HCEC 1CT (cell line): ENCODE data around the gene KIF21B.

Experiments
- DNase-seq: peaks from one replicate; pipeline ENCODE4 v3.0.0-alpha.2; 2017

The KIF21B gene

DNA sequence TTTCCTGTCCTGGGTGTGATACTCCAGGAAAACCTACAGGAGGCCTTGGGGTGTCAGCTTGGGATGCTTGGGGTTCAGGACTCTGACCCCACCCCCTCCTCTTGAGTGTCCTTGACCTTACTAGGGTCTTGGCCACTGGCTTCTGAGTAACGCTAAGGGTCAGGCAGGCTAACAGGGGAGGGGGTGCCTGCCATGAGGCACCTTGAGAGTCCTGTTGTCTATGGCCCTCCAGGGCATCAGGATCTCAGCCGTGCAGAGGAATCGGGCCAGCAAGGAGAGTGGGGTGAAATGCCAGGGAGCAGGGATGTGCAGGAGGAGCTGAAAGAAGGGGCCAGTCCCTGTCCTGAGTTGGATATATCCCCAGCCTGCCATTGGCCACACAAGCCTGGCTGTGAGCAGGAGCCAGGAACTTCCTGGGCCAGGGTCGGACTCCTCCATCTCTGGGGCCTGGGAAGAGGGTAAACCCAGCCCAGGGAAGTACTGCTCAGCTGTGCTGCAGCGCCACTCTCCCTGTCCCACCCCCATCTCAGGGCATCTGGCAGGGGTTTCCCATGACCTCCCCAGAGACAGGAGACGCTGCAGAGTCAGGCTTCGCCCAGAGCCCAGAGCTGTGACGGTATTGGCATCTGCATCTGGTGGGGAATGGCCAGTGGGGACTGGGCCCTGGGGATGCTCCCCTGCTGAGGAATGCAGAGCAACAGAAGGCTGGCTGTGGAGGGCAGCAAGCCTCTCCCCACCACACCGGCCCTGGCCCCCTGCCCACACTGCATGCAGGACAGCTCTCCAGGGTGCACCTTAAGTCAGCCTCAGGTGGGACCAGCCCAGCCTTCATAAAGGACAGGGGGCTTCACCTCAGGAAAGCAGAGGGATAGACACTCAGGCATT, 6.3 kb downstream of the KIF21B start:
- no peak for DNase-seq

DNA sequence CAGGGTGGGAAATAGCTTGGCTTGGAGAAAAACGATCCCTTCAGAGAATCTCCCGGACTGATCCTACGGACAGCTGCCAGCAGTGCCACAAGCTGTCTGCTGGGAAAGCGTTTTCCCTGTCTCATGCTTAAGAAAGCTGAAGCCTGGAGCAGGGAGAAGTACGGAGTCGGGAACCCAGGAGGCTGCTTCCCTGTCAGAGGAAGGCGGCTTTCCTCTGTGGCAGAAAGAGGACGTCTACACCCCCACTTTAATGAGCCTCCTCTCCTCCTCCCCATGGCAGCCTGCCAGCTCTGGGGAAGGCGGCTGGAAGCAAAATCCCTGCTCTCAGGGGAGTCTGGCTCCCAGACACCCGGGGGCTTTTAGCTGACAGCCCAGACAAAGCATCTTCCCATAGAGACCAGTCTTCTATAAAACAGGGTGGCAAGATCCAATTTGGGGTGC, 7.3 kb downstream of the KIF21B start:
- DNase-seq: no peak

DNA sequence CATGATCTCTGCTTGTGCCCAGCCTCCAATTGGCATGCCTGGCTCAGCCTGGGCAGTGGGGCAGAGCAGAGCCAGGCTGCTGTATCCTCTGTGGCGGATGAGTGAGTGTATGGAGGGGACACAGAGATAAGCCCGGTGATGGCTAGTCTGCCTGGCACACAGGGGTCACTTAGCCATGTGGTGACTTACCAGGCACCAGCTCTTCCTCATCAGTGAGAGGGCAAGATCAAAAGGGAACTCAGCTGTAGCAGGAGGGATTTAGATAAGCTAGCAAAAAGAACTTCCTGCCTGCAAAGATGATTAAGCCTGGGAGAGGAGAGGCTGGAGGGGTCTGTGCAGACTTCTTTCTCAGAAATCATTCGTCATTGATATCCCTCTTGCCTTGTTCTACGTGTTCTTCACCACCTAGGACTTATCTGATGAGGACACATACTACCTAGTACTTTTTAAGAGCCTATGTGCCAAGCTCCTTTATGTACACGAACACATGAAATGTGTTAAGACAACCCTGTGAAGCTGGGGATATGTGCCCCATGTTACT, 7.9 kb downstream of the KIF21B start:
- no peak for DNase-seq

DNA sequence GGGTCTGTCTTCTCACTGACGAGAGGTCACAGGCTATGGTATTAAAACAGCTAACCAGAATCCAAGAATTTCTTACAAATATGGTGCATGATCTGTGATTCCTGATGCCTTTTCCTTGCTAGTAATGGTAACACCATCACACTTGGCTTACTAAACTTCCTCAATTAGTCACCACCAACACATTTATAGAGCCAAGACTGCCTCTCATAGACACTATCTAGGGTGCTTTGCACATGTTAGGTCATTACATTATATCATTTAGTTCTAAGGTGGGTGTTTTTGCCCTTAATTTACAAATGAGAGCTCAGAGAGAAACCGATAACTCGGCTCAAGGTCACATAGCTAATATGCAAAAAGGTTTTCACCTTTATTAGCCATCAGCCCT, 8.7 kb downstream of the KIF21B start:
- no peak for DNase-seq

DNA sequence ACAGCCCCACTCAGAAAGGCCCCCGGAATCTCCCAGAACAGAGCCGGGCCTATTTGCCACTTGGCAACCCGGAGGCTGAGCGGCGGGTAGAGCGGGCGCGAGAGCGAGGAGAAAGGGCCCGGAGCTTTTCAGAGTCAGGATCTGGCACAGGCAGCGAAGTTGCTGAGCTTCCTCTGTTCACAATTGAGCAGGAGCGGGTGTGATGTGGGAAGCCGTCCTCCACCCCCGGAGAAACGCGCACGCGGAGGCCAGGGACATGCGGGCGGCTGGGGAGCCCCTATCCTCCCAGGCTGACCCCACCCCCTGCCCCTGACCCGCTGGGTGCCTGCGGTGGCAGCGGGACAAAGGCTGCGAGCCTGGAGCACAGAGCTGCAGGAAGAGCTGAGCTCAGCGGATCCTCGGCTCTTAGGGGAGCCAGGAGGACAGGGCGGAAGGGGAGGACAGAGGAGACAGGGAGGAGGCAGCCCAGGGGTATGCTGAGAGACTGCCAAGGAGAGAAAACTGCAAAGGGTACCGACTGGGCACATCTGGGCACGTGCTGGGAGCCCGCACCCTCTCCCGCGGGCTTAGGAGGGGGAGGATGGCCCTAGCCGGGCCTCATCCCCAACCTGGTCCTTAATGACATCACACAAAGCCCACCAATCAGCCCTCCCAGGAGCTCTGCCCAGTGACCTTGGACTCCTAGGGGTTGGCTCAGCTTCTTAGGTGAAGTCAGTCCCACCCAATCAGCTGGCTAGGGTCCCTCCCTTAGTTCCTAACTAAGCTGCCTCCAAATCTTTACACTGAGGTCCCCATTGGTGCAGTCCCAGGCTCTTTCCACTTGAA, 9.3 kb downstream of the KIF21B start:
- DNase-seq: no peak

DNA sequence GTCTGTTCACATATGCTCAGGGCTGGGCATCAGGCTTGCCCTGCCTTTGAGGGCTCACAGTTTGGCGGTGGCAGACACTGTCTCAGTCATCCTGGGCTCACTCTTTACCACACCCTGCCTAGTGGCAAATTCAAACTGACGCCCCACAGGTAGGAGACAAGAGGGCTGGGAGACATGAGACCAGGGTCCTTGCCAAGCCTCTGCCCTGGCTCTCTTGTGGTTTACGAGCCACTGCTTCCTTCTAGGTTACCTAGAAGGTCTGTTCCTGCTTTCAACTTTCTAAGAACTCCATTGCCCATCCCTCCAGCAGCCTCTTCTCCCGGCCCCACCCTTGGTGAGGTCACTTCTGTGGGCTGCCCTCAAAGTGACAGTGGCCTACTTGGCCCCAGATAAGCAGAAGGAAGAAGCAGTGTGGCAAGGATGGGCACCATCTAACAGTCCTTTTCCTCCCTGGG, 10.5 kb downstream of the KIF21B start:
- DNase-seq: no peak

DNA sequence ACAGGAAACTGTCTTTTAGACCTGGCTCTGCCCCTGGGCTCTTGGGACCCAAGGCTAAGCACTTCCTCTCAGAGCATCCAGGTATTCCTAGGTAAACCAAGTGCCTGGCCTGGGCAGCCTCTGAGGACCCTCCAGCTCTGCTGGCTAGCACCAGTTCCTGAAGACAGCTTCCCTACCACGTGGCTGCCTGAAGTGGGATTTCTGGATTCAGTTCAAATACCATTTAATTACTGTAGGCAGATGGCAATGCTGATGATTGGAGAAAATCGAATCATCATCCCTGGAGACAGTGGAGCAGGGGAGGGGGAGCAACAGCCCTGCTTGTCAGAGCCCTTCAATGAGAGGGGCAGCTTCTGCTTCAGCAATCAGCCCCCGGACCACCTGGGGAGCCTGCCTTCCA, 11.9 kb downstream of the KIF21B start:
- no peak for DNase-seq

DNA sequence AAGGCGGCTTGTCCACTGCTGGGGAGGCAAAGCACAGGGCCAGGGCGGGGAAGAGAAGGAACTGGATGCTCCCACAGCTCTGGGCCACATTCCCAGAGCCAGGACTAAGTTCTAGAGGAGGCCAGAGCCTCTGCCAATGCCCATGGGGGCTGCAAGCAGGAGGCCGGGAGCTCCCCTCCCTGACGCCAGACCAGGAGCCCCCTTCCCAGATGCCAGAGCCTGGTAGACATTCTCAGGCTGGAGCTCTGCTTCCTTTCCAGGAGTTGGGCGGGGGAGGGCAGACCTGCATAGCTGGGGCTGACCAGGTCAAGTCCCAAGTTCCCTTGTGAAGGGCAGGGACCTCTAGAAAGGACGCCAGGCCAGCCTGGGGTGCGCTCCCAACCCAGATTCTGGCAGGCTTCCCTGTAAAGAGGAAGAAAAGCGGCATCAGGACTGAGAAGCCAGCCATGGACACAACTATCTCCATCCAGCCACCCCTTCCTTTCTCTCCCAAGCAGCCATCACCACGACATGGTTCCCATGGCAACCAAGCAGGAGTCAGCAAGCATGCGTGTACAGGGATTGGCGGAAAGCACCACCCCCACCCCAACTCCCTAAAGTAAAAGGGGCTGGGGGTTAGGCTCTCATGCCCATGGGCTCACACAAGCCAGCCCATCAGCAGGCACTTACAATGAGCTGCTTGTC, 13.4 kb downstream of the KIF21B start:
- DNase-seq: no peak

DNA sequence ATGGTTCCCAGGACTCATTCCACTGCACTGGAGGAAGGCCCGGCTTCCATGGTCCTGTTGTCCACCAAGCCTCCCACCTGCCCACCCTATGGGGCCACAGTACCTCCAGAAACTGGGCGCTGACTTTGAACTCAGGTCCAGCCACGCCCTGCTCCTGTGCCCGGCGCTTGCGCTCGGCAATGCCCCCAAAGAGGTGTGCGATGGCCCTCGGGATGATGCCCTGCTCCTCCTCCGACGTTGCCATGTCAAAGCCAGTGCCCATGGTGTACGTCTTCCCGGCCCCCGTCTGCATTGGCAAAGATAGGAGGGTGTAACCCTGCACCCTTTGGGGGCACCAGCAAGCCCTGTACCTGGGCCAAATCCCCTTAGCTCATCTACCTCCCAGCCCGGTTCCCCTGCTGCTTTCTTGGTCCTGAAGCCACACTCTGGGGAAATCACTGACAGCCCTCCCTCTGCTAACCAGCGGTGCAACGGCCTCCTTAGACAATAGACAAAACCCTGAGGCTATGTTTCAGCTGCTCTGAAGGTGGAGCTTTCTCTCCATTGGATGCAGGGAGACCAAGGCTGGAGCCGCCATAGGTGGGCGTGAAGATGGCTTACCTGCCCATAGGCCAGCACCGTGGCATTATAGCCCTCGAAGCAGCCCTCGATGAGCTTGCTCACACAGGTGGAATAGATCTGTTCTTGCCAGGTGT, 14.7 kb downstream of the KIF21B start:
- no peak for DNase-seq

DNA sequence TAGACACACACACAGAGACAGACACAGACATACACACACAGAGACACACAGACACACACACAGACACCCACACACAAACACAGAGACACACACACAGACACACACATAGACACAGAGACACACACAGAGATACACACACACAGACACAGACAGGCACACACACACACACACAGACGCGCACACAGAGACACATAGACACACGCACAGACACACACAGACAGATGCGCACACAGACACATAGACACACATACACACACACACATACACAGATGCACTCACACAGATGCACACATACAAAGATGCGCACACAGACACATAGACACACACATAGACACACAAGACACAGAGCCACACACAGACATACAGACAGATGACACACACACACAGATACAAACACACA, 16.0 kb downstream of the KIF21B start:
- DNase-seq: no peak

DNA sequence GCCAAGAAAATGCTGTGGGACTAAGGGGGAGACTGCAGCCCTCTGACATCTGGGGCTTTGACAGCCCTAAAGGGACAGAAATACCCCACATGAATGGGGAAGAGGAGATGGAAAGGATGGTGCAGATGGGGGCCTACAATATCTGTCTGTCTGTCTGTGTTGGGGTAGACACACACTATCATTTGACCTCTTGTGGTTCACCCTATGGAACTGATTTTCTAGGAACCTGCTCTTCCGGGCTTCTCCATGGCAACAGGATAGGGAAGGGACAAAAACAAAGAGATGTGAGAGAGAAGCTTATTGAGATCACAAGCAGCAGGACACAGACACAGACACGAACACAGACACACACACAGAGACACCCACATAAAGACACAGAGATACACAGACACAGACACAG, 17.1 kb downstream of the KIF21B start:
- no peak for DNase-seq

DNA sequence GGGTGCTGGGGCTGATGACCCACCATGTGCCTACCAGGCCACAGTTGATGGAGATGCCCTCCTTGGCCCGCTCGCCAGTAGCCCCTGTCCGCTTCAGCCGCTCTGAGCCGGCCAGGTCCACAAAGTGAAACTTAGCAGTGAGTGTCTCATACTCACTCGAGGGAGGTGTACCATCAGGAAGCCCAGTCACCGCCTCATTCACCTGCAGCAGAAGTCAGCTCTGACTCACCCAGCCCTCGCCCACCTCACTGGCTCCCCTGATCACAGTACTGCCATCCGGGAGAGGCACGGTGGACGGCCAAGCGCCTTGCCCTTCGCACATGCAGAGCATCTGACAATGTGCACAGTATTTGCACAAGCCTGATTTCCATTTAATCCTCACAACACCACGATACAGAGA, 18.8 kb downstream of the KIF21B start:
- no peak for DNase-seq

DNA sequence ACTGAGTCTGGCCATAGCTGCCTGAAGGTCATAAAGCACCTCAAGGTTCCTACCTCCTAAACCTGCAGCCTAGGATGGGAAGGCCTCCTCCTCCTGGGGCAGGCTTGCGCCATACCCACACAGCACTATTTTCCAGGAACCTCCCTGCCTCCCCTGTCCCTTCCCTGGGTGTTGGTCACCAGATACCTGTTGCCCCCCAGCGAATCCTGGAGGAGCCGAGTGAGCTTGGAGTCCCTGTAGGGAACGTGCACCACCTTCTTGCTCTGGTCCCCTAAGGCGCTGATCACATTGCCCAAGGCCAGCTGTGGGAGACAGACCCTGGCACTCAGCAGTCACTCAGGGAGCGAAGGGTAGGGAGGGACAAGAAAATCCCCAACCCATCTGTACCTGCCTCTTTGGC, 19.4 kb downstream of the KIF21B start:
- DNase-seq: no peak

DNA sequence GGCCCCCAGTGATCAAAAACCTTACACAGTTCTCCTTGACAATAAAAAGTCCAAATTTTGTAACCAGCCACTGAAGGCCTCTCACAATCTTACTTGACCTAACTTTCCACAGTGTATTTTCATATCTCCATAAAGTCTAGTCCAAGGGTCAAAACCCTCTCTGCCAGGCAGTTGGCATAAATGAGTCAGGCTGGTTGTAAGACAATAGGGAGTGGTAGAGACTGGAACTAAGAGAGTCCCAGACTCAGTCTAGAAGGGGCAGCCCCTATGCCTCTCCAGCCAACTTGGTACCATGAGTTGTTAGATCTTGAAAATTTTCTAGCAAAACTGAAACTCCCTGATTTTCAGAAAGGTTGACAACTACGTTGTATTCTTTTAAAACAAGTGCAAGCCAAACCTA, 21.0 kb downstream of the KIF21B start:
- no peak for DNase-seq

DNA sequence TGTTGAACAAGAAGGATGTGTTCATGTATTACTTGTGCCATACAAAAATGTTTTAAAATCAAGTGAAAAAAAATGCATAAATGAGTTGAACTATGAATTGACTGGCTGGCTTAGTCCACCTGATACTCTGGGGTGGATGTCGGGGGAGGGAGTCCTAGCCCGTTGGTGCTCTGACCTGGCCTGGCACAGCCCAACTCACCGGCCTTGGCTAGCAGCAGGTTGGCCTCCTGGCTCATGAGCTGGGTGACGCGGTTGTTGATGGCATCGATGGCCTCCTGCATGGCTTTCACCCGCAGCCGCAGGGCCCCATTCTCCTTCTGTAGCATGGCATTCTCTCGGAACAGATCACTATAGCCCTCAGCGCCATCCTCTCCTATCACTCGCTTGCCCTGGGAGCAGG, 21.6 kb downstream of the KIF21B start:
- no peak for DNase-seq

DNA sequence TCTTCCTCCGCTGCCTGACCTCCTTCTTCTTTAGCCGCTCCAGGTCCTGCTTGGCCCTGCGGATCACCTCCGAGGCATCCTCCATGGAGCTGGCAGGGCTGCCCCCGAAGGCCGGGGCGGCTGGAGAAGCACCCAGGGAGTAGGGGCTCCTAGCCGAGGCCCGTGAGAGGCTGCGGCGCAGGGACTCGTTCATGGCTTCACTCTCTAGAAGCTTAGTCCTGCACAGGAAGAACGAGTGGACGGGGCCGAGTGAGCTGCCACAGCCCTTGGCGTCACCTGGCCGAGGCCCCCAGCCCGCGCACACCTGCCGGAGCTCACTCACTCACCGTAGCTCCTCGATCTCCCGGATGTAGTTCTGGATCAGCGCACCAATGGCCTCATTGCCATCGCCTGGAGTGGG, 23.1 kb downstream of the KIF21B start:
- no peak for DNase-seq

DNA sequence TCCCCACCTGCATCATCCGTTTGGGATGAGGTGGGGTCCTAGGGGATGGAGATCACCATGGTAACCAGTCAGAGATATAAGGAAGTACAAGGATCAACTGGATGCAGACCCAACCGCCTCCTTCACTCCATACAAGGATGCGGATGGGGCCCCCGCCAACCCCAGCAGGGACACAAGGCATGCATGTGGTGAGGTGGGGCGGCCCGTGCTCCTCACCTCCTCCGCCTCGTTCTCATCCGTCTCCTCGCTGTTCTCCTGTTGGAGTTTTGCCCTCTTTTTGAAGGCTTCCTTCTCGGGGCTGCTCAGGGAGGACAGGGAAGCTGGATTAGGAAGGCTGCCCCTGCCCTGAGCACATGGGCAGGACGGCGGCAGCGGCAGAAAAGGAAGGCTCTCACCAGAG, 23.8 kb downstream of the KIF21B start:
- no peak for DNase-seq

DNA sequence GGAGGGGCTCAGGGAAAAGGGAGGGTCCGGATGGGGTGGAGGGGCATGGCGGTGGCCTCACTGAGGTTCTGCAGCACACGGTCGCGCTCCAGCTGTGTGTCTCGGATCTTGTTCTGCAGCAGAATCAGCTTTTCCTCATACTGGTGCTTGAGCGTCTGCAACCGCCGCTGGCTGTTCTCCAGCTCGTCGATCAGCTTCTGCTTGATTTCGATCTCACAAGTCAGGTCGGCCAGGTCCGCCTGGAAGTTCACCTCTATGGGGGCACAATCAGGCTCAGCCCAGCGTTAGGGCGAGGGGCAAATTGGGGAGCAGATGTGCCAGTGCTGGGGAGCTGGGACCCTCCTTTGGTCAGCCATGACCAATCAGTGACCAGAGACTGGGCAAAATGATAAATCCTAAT, 25.2 kb downstream of the KIF21B start:
- DNase-seq: no peak

DNA sequence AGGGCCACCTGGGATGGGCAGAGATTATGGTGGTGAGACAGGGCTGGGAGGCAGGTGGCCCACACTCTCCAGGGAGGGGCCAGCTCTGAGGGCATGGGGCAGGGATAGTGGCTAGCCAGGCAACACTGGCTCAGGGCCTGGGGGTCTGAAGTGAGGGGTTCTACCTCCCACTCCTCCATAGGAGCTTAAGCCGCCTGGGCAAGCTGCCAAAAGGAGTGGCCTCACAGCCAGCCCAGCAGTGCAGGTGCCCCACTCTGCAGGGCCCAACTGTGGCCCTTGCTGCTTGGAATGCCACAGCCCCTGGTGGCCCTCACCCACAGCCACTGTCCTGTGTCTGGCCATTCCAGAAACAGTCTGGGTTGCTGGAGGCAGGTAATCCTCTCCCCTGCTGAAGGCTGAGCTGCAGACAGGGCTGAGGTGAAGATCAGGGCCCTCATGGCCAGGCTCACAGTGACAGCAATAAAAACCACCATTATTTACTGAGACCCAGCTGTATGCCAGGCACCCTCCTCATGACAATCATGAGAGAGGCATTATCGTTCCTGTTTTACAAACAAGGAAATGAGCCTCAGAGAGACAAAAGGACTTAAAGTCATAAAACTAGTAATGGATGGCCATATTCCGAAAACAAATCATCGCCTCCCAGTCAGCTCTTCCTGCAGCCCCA, 31.0 kb downstream of the KIF21B start:
- no peak for DNase-seq

DNA sequence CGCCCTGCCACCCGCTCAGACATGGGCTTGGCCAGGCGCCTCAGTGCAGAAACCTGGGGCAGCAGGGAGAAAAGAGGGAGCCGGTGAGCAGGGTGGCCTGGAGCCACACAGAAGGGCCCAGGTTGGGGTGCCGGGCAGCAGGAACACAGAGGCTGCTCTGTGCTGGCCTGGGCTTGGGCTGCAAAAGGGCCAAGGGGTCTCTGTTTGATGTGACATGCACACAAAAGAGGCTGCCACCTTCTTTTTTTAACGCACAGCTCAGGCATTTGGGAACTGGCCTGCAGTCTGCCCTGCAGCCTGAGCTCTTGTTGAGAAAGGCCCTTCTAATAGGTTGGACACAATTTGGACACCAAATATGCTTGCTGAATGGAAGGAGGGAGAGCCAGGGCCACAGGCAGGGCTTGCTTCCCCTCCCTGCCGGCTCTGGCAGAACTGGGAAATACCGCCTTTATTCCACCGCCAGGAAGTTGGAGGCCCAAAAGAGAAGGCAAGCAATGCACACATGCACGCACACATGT, 32.4 kb downstream of the KIF21B start:
- DNase-seq: no peak

DNA sequence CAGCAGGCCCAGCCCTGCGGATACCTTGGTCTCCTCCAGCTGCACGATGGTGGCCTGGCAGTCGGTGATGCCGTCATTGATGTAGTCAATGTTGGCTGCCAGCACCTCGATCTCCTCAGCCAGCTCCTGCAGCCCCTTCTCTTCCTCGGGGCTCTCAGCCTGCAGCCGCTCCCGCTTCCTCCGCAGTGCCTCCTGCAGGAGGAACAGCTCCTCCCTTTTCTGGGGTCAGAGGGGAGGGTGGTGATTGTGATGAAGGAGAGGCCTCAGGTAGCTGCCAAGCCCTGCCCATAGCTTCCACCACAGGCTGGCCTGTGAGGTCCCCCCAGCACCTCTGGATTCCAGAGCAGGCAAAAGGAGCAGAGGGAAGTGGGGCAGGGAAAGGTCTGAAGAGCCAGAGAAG, 33.4 kb downstream of the KIF21B start:
- DNase-seq: no peak

DNA sequence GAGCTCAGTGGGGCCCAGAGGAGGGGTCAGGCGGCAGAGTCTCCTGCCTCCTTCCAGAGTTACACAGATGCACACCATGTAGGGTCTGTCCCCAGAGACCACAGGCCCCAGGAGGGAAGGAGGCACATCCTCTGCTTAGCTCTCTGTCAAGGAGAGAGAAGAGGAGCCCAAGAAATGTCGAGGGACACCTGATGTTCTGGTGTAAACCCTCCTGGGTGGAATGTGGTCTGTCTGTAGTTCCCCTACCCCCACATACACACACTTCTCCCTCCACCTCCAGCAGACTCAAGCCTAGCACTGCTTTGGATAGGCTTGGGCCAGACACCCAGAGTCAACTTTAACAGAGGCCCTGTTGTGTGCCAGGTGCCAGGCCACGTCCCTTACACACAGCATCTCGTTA, 34.2 kb downstream of the KIF21B start:
- no peak for DNase-seq
